K562 (cell line): ENCODE data around the gene DDX41. TPM values are rescaled to one million over a fixed set of nuclear protein-coding genes. Genes with fewer than 3 reads are reported as not detected.

ENCODE experiments used
- ATAC-seq: fragments of 200-7000 bp; cut with Tn5 transposase; 3 replicates; pipeline ENCODE4 v1.9.1; 2020; ENCODE audit warnings: moderate library complexity
- BruUV-seq: library from RNA; stranded (reverse); fragments of 400-500 nt; replicated peaks from 2 replicates; lab custom pipeline; 2021; lab: Mats Ljungman, UMichigan
- CTCF ChIA-PET: fragments of 300-600 bp; formaldehyde crosslinking; extraction: SDS; loops from one replicate; lab custom pipeline; 2021; ENCODE audit warnings: low intra/inter-chr PET ratio; lab: Yijun Ruan, JAX
- POLR2A ChIA-PET: fragments of 300-600, 350-650 bp; sonication (Branson Sonifier 250); formaldehyde crosslinking; extraction: SDS; loops from one replicate; lab custom pipeline; 2021; ENCODE audit warnings: antibody characterized with exemption, inconsistent platforms; lab: Yijun Ruan, JAX
- DNase-seq, 4 experiments: peaks; one replicate each; pipeline versions ENCODE4 v3.0.0 to v3.0.0-alpha.2; 2011 to 2018; ENCODE audit warnings: low spot score in 3 of 4, mixed read lengths in 3 of 4; ENCODE audit errors: extremely low read depth in 1 of 4
- FAIRE-seq: peaks from 2 replicates; lab custom pipeline; 2011; peaks lifted over from hg19 to GRCh38; lab: Jason Lieb, UNC
- H2AFZ ChIP-seq: 2 replicates; pipeline ENCODE4 v1.6.0; 2011; ENCODE audit warnings: low read depth, low read length, control low read depth, inconsistent platforms
- H3K27ac ChIP-seq: fragments of 200-600 bp; 3 replicates; pipeline ENCODE4 v1.8.0; 2011; ENCODE audit warnings: low read depth, mild to moderate bottlenecking, control low read depth, inconsistent platforms, low read length, moderate library complexity, mixed read lengths; ENCODE audit errors: extremely low read depth
- H3K27me3 ChIP-seq, 2 experiments: fragments of 300-600 bp in 1 of 2; 2 replicates in 1 of 2; 3 replicates in 1 of 2; pipeline versions ENCODE4 v1.6.0 to v1.8.0; 2011; ENCODE audit warnings: inconsistent platforms in 2 of 2, low read length in 2 of 2, mild to moderate bottlenecking in 1 of 2, mixed read lengths in 1 of 2, moderate library complexity in 1 of 2; ENCODE audit not compliant: control insufficient read depth in 2 of 2, insufficient read depth in 2 of 2
- H3K36me3 ChIP-seq: fragments of 300-600 bp; 3 replicates; pipeline ENCODE4 v1.8.0; 2011; ENCODE audit warnings: mild to moderate bottlenecking, low read length, inconsistent platforms; ENCODE audit not compliant: control insufficient read depth, insufficient read depth
- H3K4me1 ChIP-seq, 2 experiments: fragments of 200-600 bp in 1 of 2; replicated peaks in 1 of 2; 2 replicates in 1 of 2; 3 replicates in 1 of 2; pipeline versions ENCODE4 v1.5.1 to v1.8.0; 2011; ENCODE audit warnings: inconsistent platforms in 2 of 2, low read length in 2 of 2, mild to moderate bottlenecking in 1 of 2, mixed read lengths in 1 of 2, moderate library complexity in 1 of 2; ENCODE audit not compliant: control insufficient read depth in 2 of 2, insufficient read depth in 2 of 2
- H3K4me2 ChIP-seq: 2 replicates; pipeline ENCODE4 v1.6.1; 2011; ENCODE audit warnings: low read length, control low read depth, inconsistent platforms, mixed read lengths; ENCODE audit not compliant: insufficient read depth
- H3K4me3 ChIP-seq: fragments of 200-600 bp; sonication (generic), shearing (Covaris generic); 2 replicates; pipeline ENCODE4 v1.5.1; 2016; ENCODE audit warnings: control low read depth, inconsistent platforms
- H3K79me2 ChIP-seq: fragments of 200-600 bp; 3 replicates; pipeline ENCODE4 v1.8.0; 2011; ENCODE audit warnings: low read length, inconsistent platforms; ENCODE audit not compliant: control insufficient read depth, insufficient read depth
- H3K9ac ChIP-seq, 2 experiments: 2 replicates each; pipeline versions ENCODE4 v1.6.0 to v1.6.1; 2011; ENCODE audit warnings: low read depth in 2 of 2, low read length in 2 of 2, control low read depth in 1 of 2, inconsistent platforms in 1 of 2, mild to moderate bottlenecking in 1 of 2, mixed read lengths in 1 of 2; ENCODE audit not compliant: insufficient read depth in 1 of 2
- H3K9me1 ChIP-seq: one replicate; pipeline ENCODE4 v1.6.0; 2011; ENCODE audit warnings: inconsistent platforms, mild to moderate bottlenecking, low read length, moderate library complexity; ENCODE audit not compliant: control insufficient read depth, insufficient read depth
- H3K9me3 ChIP-seq: replicated peaks from 2 replicates; pipeline ENCODE4 v1.5.1; 2011; ENCODE audit warnings: low read depth, low read length, inconsistent platforms; ENCODE audit not compliant: control insufficient read depth, insufficient read depth
- H4K20me1 ChIP-seq: replicated peaks from 2 replicates; pipeline ENCODE4 v1.6.1; 2011; ENCODE audit warnings: low read length, inconsistent platforms, mixed read lengths; ENCODE audit not compliant: control insufficient read depth, insufficient read depth
- ARHGAP35 ChIP-seq: fragments of 450-650 bp; IDR thresholded peaks from 2 replicates; pipeline ENCODE4 v1.6.1; 2018; ENCODE audit not compliant: partially characterized antibody
- BCOR ChIP-seq: fragments of 450-650 bp; IDR thresholded peaks from 2 replicates; pipeline ENCODE4 v1.6.1; 2016
- CREBBP ChIP-seq: IDR thresholded peaks from one replicate; pipeline ENCODE4 v1.6.1; 2012; ENCODE audit warnings: low read depth, mild to moderate bottlenecking, control low read depth, inconsistent platforms, low read length
- DDX20 ChIP-seq: fragments of 450-650 bp; IDR thresholded peaks from 2 replicates; pipeline ENCODE4 v1.6.1; 2016; ENCODE audit warnings: missing genetic modification characterization, low read depth, mild to moderate bottlenecking, missing compliant biosample characterization, moderate library complexity
- HDAC3 ChIP-seq: fragments of 450-650 bp; IDR thresholded peaks from 2 replicates; pipeline ENCODE4 v1.6.1; 2018; ENCODE audit warnings: borderline replicate concordance, mild to moderate bottlenecking, moderate library complexity; ENCODE audit not compliant: partially characterized antibody
- NCOA2 ChIP-seq, 2 experiments: fragments of 450-650 bp; IDR thresholded peaks; 2 replicates each; pipeline ENCODE4 v1.6.1; 2018; ENCODE audit warnings: mild to moderate bottlenecking in 2 of 2, moderate library complexity in 1 of 2; ENCODE audit not compliant: partially characterized antibody in 2 of 2
- NUFIP1 ChIP-seq: fragments of 450-650 bp; IDR thresholded peaks from 2 replicates; pipeline ENCODE4 v1.6.1; 2018; ENCODE audit not compliant: partially characterized antibody
- RBM25 ChIP-seq: fragments of 200-400 bp; formaldehyde crosslinking; IDR thresholded peaks from 2 replicates; pipeline ENCODE4 v1.6.1; 2018; ENCODE audit warnings: low read length, low read depth, moderate library complexity; ENCODE audit not compliant: severe bottlenecking
- SNIP1 ChIP-seq: fragments of 450-650 bp; IDR thresholded peaks from 2 replicates; pipeline ENCODE4 v1.7.1; 2017; ENCODE audit warnings: low read depth, mild to moderate bottlenecking
- SRSF3 ChIP-seq: fragments of 200-400 bp; formaldehyde crosslinking; IDR thresholded peaks from 2 replicates; pipeline ENCODE4 v1.6.1; 2016; ENCODE audit warnings: mild to moderate bottlenecking, low read length, moderate library complexity; ENCODE audit not compliant: insufficient read depth
- ZC3H4 ChIP-seq: sonication (generic); formaldehyde crosslinking; IDR thresholded peaks from 2 replicates; pipeline ENCODE4 v1.9.0; 2021; ENCODE audit warnings: missing genetic modification reagents, borderline replicate concordance
- ZNF384 ChIP-seq: IDR thresholded peaks from 2 replicates; pipeline ENCODE4 v1.6.1; 2012; ENCODE audit warnings: low read depth, low read length, improper control_type of control experiment
- WGBS: fragments of 100-300 bp; shearing (Covaris generic); methylation state at CpG from one replicate; pipeline ENCODE4 v1.1.6; 2016; ENCODE audit warnings: low coverage, mixed read lengths; ENCODE audit not compliant: insufficient coverage; ENCODE audit errors: missing lambda C conversion rate; 5-methylcytosine and 5-hydroxymethylcytosine counted together
- in situ Hi-C: fragments of 300-500 bp; cut with MboI; formaldehyde crosslinking; loops from 4 replicates; pipeline ENCODE4 v1.15.0; 2018; ENCODE audit warnings: inconsistent platforms, mixed read lengths
- intact Hi-C: fragments of 100-400 bp; cut with micrococcal nuclease; formaldehyde crosslinking; loops from 2 replicates; pipeline ENCODE4 v1.14.2; 2022
- polyA plus RNA-seq, 8 experiments: library from polyadenylated mRNA; depleted of rRNA in 4 of 8; stranded (reverse) in 5 of 8; unstranded in 3 of 8; fragments of >200 nt; fragmentation: Nextera tagmentation in 2 of 8; fragmentation: Illumina TruSeq in 1 of 8; extraction: Ambion mirVana in 2 of 8; extraction: Trizol in 1 of 8; gene quantifications; 2 replicates each; pipeline versions ENCODE4 v1.2.1 to v1.2.3, GENCODE V29; 2011 to 2014; ENCODE audit warnings: inconsistent platforms in 1 of 8, missing spikeins in 1 of 8
- total RNA-seq, 7 experiments: library from RNA; depleted of rRNA in 6 of 7; stranded (reverse); fragments of >200 nt in 6 of 7; fragmentation: Illumina TruSeq in 2 of 7; extraction: Trizol in 2 of 7; gene quantifications; 2 replicates each; pipeline versions ENCODE4 v1.2.1 to v1.2.3, GENCODE V29; 2011 to 2021; ENCODE audit warnings: low replicate concordance in 1 of 7

The DDX41 gene
- total and polyA plus RNA-seq, 9 of the 15 experiments (the other 6 are each of a cell fraction or from before 2014, with no cell fraction given) = 38.2 to 284 (median 116) TPM

DNA sequence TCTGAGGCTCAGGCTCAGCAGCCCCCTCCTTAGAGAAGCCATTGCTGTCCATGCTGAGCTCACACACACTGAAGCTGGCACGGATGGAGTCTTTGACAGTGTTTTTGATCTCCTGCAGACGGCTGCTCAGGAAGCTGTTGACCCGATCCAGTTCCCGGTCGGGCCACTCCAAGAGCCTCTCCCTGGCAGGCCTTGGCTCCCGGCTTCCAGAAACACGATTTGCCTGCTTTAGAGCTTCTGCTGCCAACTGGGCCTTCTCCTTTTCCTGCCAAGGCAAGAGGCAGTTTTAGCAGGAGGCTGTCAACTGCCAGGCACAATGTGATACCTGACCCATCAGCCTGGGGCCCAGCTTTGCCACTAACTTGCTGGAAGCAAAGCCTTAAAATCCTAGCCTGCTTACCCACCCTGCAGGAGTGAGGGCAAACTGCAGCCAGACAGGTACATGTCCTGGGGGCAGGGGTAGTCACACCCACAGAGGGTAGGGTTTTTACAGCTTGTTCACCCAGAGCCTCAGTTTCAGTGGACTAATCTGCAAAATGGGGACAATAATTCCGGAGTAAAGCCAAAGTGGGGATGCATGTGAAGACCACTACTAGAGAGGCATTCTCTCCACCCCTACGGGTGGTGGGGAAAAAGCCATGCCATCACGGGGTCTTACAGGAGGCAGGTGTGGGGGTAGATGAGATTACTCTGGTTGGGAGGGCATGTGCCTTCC, 8.3 kb upstream of the DDX41 start:
- Histone ChIP-seq H3K27ac (no peak overlapping the region), H3K9ac (no peak overlapping the region), H3K4me2 (no peak overlapping the region), H3K4me1 (peaks cover 16 to 37% of the 10 kb centered on the region in 2 experiments), H3K36me3 (peaks cover 87% of the 10 kb centered on the region; the same call in 2 of the 3 replicates), H4K20me1 (peaks cover 14% of the 10 kb centered on the region), H3K4me3 (no peak overlapping the region), H3K27me3 (no peaks in the 10 kb centered on the region), H2AFZ (no peak overlapping the region), H3K9me1 (peaks cover 3% of the 10 kb centered on the region), H3K9me3 (no peaks in the 10 kb centered on the region)
- ATAC-seq = no peak
- BruUV-seq = no TSS peak
- ChIA-PET POLR2A (interaction anchor here (0.9 to 2.0 kb wide), 4 partner anchors 16 to 30 kb away, joined by 3 to 5 read pairs (median 4); no protein-coding TSS in a partner anchor), CTCF (no interaction called here)
- intact Hi-C loops = no loop called here
- in situ Hi-C loops = no loop called here
- TF ChIP-seq SRSF3 (no peak), BCOR (peak; percentile 24; the same call in 1 of the 2 replicates), NUFIP1 (no peak), NCOA2 (IDR thresholded peaks at IDR 0.05; ENCODE audit: partially characterized antibody in 2 of 2) (no peak), ARHGAP35 (no peak), CREBBP (no peak), ZNF384 (no peak), DDX20 (tag) (no peak), SNIP1 (no peak), RBM25 (peak; percentile 50), ZC3H4 (CRISPR knock-in tag) (no peak), HDAC3 (no peak)
- TF ChIP-seq, all 486 proteins: peak for 2
- WGBS = 90% methylated on average over 9 of the region's 10 CpGs
- no peak for FAIRE-seq
- no peak for DNase-seq
- no peaks in the 10 kb centered on the region for H3K79me2 ChIP-seq
